ENCODE results near the gene GLRX5. TPM values are rescaled to one million over a fixed set of nuclear protein-coding genes. Genes with fewer than 3 reads are reported as not detected.

GLRX5 gene
- total RNA-seq, 1 experiment from 2014 or later = 67.8 TPM

DNA sequence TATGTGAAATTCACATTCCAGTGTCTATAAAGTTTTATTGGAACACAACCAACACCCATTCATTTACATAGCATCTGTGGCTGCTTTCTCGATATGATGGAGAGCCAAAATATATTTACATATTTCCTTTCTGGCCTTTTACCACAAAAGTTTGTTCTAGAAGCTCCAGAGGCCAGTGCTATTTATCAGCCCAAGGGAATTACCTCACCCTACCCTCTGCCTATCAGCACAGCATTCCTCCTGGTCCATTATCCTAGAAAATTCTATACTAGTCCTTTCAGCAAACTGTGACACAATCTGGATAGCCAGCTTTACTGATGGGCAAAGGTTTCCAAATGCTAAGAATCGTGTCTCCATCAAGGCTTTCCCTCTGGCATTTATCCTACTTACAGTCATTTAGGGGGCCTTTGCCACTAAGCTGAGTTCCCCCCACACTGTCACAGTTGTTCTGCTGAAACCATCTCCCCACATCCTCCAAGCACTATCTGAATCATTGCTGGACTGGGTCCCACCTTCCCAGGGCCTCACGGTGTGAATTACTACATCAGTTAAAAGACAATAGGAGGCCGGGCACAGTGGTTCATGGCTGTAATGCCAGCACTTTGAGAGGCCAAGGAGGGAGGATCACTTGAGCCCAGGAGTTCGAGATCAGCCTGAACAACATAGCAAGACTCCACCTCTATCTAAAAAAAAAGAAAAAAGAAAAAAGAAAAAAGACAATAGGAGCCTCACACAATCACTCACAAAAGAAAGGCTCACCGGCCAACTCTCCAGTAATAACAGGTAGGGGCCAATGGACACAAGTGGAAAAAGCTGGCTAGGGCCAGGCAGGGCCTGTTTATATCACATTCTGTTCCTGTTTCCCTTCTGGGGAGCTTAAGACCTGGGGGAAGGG, 30.5 kb upstream of the GLRX5 start:
- Mint-ChIP-seq H3K4me1 (ENCODE audit: low read depth, unreplicated experiment) (peaks cover 30% of the 10 kb centered on the region), H3K36me3 (ENCODE audit: insufficient read depth, unreplicated experiment) (peaks cover 2% of the 10 kb centered on the region), H3K27me3 (ENCODE audit: insufficient read depth, unreplicated experiment) (no peaks in the 10 kb centered on the region), H3K9me3 (ENCODE audit: unreplicated experiment) (no peaks in the 10 kb centered on the region), H3K27ac (ENCODE audit: unreplicated experiment) (peak overlapping the region; percentile 84), H3K4me3 (ENCODE audit: unreplicated experiment) (no peak overlapping the region)
- Histone ChIP-seq H3K27me3 (replicated peaks; ENCODE audit: control insufficient read depth, insufficient read depth, low read length) (no peaks in the 10 kb centered on the region), H3K36me3 (ENCODE audit: control insufficient read depth, insufficient read depth, low read length) (no peaks in the 10 kb centered on the region), H3K4me1 (peaks cover 44% of the 10 kb centered on the region), H3K9me3 (no peaks in the 10 kb centered on the region), H3K4me3 (ENCODE audit: low read depth, low read length) (no peak overlapping the region)
- ChIA-PET POLR2A (interaction anchor here (1.0 kb wide), 1 partner anchor 19 kb away, joined by 3 read pairs; no protein-coding TSS in a partner anchor), CTCF (interaction anchor here (0.6 to 1.5 kb wide), 2 partner anchors 12 to 23 kb away, joined by 5 to 8 read pairs; partner anchors contain the start of gene SYNE3)
- no peak for DNase-seq
- TSS peak; percentile 67 for BruUV-seq (replicated peaks)
- TF ChIP-seq, protein P1, sequence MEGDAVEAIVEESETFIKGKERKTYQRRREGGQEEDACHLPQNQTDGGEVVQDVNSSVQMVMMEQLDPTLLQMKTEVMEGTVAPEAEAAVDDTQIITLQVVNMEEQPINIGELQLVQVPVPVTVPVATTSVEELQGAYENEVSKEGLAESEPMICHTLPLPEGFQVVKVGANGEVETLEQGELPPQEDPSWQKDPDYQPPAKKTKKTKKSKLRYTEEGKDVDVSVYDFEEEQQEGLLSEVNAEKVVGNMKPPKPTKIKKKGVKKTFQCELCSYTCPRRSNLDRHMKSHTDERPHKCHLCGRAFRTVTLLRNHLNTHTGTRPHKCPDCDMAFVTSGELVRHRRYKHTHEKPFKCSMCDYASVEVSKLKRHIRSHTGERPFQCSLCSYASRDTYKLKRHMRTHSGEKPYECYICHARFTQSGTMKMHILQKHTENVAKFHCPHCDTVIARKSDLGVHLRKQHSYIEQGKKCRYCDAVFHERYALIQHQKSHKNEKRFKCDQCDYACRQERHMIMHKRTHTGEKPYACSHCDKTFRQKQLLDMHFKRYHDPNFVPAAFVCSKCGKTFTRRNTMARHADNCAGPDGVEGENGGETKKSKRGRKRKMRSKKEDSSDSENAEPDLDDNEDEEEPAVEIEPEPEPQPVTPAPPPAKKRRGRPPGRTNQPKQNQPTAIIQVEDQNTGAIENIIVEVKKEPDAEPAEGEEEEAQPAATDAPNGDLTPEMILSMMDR (IDR thresholded peaks at IDR 0.05; ENCODE audit: insufficient read depth in 1 of 2, low read depth in 1 of 2, low read length in 1 of 2, severe bottlenecking in 1 of 2, unreplicated experiment in 1 of 2) = no peak
- intact Hi-C loops (cut with micrococcal nuclease; ENCODE audit: unreplicated experiment) = no loop called here

DNA sequence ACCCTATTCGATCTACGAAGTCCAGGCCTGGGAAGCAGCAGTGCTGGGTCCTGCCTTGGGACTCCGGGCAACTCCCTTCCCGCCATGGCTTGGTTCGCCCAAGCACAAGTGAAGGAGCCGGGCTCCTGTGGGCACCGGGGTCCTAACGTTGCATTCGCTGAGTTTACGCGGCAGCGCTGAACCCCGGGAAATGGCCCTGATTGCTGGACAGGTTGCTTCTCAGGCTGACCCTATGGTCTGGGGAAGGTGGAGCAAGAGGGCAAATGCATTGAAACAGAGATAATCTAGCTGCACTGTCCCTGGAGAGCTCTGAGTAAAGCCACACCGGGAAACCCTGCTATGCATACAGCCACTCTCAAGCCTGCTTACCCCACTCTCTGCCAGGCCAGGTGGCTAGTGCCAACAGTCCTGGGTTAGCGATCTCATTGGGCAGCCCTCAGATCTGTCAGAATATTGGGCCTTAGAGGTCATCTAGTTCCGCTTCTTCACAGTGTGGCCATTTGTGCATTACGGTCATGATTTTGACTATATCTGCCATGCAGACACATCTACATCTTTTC, 29.7 kb upstream of the GLRX5 start:
- H3K27me3 Mint-ChIP-seq (ENCODE audit: insufficient read depth, unreplicated experiment) = no peaks in the 10 kb centered on the region
- Histone ChIP-seq H3K4me3 (ENCODE audit: low read depth, low read length) (no peak overlapping the region), H3K27me3 (replicated peaks; ENCODE audit: control insufficient read depth, insufficient read depth, low read length) (no peaks in the 10 kb centered on the region), H3K36me3 (ENCODE audit: control insufficient read depth, insufficient read depth, low read length) (no peaks in the 10 kb centered on the region), H3K4me1 (peaks cover 37% of the 10 kb centered on the region), H3K9me3 (no peaks in the 10 kb centered on the region)
- TF ChIP-seq, protein P1 (IDR thresholded peaks at IDR 0.05; ENCODE audit: insufficient read depth in 1 of 2, low read depth in 1 of 2, low read length in 1 of 2, severe bottlenecking in 1 of 2, unreplicated experiment in 1 of 2) = no peak
- no peaks in the 10 kb centered on the region for H3K9me3 Mint-ChIP-seq (ENCODE audit: unreplicated experiment)
- no TSS peak for BruUV-seq (replicated peaks)
- H3K27ac Mint-ChIP-seq (ENCODE audit: unreplicated experiment) = peak overlapping the region; percentile 84
- H3K4me3 Mint-ChIP-seq (ENCODE audit: unreplicated experiment) = no peak overlapping the region
- DNase-seq = no peak
- ChIA-PET POLR2A (no interaction called here), CTCF (no interaction called here)
- intact Hi-C loops (cut with micrococcal nuclease; ENCODE audit: unreplicated experiment) = no loop called here
- peaks cover 28% of the 10 kb centered on the region for H3K4me1 Mint-ChIP-seq (ENCODE audit: low read depth, unreplicated experiment)
- H3K36me3 Mint-ChIP-seq (ENCODE audit: insufficient read depth, unreplicated experiment) = no peaks in the 10 kb centered on the region

DNA sequence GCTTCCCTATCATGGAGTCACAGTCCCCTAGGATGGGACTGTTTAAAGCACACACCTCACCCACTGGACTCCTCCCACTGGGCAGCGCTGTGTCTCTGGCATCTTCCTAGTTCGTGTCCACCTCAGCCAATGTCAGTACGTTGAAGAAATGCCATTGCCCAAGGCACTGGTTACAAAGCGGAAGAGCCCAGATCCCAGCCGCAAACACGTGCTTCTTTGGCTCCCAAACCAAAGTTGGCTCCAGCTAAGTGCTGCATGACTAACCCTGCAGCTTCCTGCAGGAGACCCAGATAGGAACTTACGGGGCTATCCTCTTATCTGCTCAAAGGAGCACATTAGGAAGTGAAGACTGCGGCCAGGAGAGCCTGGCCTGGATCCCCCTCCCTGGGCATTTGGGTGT, 27.7 kb upstream of the GLRX5 start:
- Mint-ChIP-seq H3K27me3 (ENCODE audit: insufficient read depth, unreplicated experiment) (no peaks in the 10 kb centered on the region), H3K4me3 (ENCODE audit: unreplicated experiment) (no peak overlapping the region), H3K4me1 (ENCODE audit: low read depth, unreplicated experiment) (peaks cover 12% of the 10 kb centered on the region), H3K9me3 (ENCODE audit: unreplicated experiment) (no peaks in the 10 kb centered on the region), H3K27ac (ENCODE audit: unreplicated experiment) (no peak overlapping the region), H3K36me3 (ENCODE audit: insufficient read depth, unreplicated experiment) (no peaks in the 10 kb centered on the region)
- H3K4me3 ChIP-seq (ENCODE audit: low read depth, low read length) = no peak overlapping the region
- CTCF ChIA-PET = no interaction called here
- TF ChIP-seq, protein P1 (IDR thresholded peaks at IDR 0.05; ENCODE audit: insufficient read depth in 1 of 2, low read depth in 1 of 2, low read length in 1 of 2, severe bottlenecking in 1 of 2, unreplicated experiment in 1 of 2) = no peak
- intact Hi-C loops (cut with micrococcal nuclease; ENCODE audit: unreplicated experiment) = no loop called here
- no peaks in the 10 kb centered on the region for H3K36me3 ChIP-seq (ENCODE audit: control insufficient read depth, insufficient read depth, low read length)
- no TSS peak for BruUV-seq (replicated peaks)
- H3K27me3 ChIP-seq (replicated peaks; ENCODE audit: control insufficient read depth, insufficient read depth, low read length) = no peaks in the 10 kb centered on the region
- H3K9me3 ChIP-seq = no peaks in the 10 kb centered on the region
- no peak for DNase-seq
- POLR2A ChIA-PET = no interaction called here
- H3K4me1 ChIP-seq = peaks cover 19% of the 10 kb centered on the region
